HG02759 (cell line): ENCODE measurements around the gene SH3D19.
"Not testable (repeated sequence)": the region's sequence is repeated elsewhere in the genome, so short reads cannot be mapped to it uniquely, and the experiment has no call there.

Source experiments
- ATAC-seq: cut with Tn5 transposase; IDR thresholded peaks from one replicate; pipeline ENCODE4 v1.9.1; 2021; ENCODE audit warnings: mild to moderate bottlenecking, moderate library complexity; ENCODE audit not compliant: unreplicated experiment

Gene SH3D19

DNA sequence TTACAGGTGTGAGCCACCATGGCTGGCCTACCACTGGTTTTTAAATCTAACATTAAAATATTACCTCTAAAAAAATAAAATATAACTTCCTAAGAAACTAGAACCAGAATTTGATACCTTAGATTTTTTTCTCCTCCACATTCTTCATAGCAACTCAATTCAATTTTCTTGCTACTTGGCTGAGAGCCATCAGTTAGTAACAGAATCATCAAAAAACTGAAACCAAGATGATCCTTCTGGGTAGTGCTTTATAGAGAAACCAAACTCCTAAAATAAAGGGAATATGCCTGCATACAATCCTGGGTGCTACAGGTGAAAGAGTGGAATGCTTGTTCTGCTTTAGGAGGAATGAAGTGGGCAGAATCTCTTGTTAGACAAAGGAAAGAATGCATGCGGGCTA is 161.6 kb downstream of the SH3D19 start:
- no peak for ATAC-seq

DNA sequence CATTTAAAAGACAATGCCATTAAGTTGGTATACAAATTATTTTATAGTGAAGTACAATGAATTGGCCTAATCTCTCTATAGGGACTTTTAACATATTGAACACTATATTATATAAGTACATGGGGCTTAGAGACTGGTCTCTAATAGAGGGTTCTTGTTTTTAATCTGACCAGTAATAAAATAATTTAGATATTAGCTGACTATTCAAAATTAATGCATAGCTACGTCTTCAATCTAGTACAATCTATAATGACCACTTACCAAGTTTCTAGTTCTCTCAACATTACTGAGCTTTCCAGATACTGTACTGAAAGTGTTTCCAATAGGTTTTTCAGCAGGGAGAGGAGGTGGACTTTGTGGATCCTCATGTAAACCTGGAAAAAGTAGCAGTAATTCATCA is 166.4 kb downstream of the SH3D19 start:
- no peak for ATAC-seq

DNA sequence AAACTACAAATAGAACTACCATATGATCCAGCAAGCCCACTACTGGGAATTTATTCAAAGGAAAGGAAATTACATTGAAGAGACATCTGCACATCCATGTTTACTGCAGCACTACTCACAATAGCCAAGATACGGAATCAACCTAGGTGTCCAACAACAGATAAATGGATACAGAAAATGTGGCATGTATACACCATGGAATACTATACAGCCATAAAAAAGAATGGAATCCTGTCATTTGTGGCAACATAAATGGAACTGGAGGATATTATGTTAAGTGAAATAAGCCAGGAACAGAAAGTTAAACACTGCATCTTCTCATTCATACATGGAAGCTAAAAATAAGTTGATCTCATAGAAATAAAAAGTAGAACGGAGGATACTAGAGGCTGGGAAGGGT is 167.9 kb downstream of the SH3D19 start:
- no peak for ATAC-seq

DNA sequence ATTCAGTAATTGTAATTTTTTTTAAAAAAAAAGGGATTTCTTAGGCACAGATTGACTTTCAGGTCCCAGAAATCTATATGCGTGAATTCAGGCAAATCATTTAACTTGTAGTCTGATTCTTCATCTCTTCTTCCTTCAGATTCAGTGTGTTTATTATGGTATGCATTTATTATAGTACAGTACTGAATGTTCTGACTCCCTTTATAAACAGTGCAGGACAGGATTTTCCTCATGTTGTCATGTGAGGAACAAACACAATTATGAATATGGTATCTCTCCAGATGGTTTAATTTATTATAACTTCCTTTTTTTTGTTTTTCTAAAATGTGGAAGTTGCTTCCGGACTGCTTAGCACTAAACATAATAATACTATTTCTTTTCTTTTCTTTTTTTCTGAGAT is 171.8 kb downstream of the SH3D19 start:
- ATAC-seq: no peak

DNA sequence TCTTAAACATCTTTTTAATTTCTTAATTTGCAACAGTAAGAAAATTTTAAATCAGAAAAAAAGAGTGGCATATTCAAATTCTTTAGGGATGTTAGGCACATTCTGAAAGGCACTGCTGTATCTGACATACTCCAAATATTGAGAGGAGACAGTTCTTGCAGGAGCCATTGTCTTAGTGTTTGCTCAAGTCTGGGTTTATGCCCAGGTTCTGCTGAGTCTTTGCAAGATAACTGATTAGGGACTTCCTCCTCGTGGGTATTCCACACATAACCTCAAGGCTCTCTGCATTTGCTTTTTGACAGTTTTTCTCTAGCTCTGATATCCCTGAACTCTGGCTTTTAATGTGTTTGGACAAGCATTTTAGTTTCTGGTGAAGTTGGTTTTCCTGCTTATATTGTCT is 173.4 kb downstream of the SH3D19 start:
- no peak for ATAC-seq

DNA sequence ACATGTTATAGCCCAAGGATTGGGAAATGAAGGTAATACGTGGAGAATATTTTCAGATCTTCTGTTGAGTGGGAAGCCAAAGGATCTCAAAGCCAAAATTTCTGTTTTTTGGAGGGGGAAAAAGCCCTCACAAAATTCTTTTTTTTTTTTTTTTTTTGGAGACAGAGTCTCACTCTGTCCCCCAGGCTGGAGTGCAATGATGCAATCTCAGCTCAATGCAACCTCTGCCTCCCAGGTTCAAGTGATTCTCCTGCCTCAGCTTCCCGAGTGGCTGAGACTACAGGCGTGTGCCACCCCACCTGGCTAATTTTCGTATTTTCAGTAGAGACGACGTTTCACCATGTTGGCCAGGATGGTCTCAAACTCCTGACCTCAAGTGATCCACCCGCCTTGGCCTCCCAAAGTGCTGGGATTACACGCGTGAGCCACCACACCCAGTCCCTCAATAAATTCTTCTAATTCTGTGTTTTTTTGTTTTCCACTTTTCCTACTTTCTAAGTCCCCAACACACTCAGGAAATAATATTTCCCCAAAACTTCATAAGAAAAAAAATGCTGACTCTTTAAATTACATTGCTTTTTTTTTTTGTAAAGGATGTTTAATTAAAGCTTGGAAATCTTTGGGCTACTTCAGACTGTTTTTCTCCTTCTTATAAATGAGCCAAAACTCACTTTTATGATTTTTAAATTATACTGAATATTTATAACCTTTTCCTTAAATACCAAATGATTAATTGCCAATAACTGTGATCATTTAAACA is 174.4 kb downstream of the SH3D19 start:
- no peak for ATAC-seq

DNA sequence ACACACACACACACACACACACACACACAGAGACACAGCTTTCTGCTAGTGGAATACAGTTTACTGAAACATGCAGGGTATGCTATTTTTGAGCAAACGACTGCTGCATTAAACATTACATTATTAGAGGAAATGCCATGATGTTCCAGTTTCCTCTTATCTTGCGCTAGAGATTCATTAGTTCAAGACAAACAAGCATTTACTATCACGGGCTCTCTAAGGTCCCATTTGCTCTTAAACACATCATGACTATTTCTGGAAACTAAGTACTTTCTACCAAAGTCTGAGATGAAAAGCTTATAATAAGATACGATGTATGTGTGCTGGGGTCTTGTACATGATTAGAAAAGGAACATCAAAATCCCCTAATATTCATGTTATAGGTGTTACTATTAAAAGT is 177.1 kb downstream of the SH3D19 start:
- ATAC-seq: no peak

DNA sequence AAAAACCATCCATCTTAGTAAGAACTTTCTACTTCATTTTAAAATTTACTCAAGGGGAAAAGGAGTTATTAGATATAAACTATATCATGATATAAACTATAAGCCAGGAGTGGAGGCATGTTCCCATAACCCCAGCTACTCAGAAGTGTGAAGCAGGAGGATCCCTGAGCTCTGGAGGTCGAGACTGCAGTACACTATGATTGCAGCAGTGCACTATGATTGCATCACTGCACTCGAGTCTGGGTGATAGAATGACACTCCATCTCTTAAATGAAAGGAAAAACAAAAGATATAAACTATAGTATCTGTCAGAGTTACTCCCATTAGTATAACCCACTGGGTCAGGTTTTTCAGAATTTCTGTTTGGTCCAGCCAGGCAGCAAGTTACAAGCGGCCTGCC is 178.4 kb downstream of the SH3D19 start:
- no peak for ATAC-seq

DNA sequence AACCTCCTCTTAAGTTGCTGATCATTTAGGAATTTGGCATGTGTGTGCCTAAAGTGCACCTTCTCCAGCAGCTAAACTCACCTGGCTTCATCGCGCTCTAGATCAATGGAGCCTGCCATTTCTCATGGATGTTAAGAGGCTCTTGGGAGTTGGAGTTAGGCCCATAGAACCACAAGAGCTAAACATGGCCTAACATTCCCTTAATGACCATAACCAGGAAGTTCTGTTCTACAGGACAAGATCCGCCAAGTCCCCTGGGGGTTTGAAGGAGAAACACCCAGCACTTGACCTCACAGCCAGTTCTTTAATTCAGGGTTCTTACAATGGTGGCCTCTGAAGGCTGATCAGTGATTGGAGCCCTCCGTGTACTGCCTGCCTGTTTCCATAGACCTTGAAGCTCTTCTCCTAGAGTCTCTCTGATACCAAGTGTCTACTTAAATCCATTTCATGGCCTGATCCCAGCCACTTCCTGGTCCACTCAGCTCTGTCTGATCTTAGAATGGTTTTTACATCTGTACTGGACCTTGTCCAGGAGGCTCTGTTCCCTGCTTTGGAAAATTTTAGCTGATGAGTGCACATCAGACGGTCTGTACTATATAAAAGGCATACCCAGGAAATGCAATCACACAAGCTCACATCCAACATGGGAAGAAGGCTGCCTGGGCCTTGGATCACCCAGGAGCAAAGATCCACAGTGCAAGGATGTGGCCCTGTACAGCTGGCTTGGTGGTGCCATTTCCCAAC is 180.9 kb downstream of the SH3D19 start:
- ATAC-seq: no peak

DNA sequence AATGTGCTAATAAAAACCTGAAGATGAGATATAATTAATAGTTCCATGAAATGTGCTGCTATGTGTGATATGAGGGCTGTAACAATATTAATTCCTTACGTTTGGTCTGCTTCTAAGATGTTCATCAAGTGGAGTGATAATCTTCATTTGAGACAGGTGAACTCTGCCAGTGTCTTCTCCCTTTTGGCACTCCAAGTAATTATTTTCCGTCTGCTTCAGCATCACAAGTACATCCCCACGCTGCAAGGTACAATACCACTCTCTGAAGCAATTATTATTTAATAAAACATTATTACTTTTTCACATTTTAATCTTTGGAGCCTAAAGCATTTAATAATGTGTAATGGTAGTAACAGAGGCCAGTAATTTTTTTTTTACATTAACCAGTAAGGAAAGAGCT is 181.6 kb downstream of the SH3D19 start:
- no peak for ATAC-seq

DNA sequence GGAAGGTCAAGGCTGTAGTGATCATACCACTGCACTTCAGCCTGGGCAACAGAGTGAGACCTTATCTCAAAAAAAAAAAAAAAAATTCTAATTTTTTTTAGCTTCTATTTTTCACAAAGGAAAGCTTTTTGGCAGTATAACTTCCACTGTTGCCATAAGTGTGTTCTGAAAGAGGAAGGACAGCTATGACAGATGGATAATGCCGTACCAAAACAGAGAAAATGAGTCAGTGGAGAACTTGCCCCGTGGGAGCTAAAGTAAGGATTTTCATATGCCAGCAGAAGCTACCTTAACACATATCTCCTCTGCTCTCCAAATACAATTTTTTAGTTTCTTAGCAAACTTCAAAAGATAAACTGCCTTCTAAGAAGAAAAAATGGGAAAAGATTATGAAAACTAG is 182.2 kb downstream of the SH3D19 start:
- ATAC-seq: no peak

DNA sequence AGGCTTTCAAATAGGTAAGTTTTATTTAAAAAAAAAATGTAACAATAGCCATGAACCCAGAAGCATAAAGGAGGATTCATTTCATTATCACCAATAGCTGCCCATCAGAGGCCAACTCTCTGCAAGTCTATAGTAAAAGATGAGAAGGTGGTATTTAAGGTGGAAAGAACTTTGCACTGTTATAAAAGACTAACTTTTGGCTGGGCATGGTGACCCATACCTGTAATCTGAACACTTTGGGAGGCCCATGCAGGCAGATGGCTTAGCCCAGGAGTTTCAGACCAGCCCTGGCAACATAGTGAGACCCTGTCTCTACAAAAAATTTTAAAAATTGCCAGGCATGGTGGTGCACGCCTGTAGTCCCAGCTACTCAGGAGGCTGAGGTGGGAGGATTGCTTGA is 182.6 kb downstream of the SH3D19 start:
- no peak for ATAC-seq

DNA sequence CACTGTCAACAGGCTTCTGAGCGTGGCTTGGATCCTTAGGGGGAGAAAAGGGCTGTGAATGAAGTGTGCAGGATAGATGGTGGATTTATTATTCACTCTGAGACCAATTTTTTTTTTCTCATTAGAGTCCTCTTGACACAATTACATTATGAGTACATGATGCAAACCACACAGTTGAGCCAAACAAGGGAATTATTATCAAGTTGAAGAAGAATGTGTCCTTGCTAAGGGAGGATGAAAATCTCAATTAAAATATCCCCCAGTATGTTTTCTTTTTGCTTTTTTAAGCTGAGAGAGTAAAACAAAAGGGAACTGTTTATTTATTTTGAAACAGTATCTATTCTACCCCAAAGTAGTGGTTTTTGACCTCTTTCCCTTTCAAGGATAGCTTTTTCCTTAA is 185.6 kb downstream of the SH3D19 start:
- no peak for ATAC-seq

DNA sequence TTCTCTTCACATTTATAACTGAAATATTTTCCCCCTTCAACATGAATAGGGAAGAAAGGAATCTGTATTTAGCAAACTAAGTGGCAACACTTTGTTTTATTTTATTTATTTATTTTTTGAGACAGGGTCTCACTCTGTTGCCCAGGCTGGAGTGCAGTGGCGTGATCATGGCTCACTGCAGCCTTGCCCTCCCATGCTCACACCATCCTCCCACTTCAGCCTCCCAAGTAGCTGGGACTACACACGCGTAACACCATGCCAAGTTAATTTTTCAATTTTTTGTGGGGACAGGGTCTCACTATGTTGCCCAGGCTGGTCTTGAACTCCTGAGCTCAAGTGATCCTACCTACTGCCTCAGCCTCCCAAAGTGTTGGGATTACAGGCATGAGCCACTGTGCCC is 189.4 kb downstream of the SH3D19 start:
- ATAC-seq: not testable (repeated sequence)

DNA sequence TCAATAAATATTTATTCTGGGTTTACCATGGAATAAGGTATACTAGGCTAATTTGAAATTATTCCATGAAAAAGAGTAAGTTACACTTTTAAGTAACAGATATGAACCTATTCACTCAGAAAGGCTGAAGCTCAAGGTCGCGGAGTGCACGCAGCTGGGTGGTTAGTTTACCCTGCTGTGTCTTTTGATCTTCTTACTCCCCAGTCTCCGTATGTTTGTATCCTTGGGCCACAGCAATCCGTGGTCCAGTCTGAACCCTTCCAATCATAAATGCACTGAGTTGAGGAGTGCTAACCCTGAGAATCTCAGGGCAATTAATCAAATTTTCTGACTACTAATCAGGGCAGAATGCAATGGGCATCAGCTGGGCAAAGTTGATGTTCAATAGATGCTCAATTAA is 192.1 kb downstream of the SH3D19 start:
- no peak for ATAC-seq

DNA sequence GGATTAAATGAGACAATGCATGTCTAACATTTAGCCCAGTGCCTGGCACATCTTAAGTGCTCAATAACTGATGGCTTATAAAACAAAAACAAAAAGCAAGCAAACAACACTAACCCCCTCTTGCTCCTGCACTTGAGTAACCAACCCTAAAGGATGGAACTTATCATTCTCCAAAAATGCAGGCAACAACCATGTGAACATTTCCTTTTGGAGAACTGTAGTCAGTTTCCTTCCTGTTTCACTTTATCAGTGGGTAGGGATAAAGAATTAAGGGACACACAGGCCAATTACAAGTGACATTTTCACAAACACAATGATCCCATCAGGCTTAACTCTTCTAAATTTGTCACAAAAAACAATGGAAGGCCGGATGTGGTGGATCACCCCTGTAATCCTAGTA is 195.6 kb downstream of the SH3D19 start:
- ATAC-seq: no peak

DNA sequence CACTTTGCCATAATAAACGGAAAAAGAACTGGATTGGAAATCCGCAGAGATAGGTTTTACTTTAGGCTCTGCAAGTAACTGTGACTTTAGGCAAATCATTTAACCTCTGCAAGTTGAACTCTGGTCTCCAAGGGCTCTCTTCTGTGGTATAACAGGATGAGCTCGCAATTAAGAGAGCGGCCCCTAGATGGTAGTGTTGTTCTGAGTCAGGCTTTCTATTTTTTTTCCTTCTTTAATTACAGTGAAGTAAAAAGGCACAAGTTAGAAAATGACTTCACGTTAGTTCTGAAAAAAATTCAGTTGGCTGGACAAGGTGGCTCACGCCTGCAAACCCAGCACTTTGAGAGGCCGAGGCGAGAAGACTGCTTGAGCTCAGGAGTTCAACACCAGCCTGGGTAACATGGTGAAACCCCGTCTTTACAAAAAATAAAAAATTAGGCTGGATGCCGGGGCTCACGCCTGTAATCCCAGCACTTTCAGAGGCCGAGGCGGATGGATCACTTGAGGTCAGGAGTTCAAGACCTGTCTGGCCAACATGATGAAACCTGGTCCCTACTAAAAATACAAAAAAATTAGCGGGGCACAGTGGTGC is 207.9 kb downstream of the SH3D19 start:
- peak; percentile 93 for ATAC-seq

DNA sequence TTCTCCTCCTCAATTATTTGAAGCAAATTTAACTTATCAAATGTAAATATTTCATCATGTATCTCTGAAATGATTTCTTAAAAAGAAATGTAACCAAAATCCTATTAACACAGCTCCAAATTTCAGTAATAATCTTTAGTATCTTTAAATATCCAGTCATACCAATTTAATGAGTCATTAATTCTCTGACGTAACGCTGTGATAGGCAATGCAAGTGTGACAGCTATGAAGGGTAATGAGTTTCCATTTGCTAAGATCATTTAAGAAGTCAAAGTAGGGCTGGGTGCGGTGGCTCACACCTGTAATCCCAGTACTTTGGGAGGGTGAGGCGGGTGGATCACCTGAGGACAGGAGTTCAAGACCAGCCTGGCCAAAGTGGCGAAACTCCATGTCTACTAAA is 210.4 kb downstream of the SH3D19 start:
- ATAC-seq: no peak

DNA sequence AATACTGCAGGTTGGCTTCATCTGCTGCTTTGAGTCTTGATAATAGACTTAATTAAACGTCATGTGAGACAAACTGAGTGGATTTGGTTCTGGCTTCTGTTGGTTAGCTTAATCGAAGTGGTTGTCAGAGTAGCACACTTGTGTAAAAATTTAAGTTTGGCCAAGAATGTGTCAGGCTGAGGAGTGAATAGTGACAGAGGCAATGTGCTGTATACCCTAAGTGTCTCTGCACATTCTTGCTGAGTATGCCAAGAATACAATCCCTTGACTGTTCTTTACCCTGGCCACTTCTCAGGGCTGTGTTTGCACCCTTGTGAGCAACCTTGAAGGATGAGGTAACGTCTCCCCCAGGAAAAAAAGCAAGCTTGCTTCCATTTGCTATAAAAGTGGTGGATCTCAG is 211.1 kb downstream of the SH3D19 start:
- ATAC-seq: no peak

DNA sequence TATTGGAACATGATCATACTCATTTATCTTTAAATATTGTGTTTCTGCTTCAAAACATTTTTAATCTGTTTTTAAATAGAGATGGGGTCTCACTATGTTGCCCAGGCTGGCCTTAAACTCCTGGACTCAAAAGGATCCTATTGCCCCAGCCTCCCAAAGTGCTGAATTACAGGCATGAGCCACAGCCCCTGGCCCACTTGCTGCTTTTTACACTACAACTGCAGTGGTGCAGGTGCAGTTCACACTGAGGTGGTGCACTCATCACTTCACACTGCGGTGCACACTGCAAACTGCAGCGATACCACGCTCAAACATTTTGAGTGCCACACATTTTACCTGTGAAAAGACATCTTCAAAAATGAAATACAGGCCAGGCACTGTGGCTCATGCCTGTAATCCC is 215.2 kb downstream of the SH3D19 start:
- no peak for ATAC-seq

DNA sequence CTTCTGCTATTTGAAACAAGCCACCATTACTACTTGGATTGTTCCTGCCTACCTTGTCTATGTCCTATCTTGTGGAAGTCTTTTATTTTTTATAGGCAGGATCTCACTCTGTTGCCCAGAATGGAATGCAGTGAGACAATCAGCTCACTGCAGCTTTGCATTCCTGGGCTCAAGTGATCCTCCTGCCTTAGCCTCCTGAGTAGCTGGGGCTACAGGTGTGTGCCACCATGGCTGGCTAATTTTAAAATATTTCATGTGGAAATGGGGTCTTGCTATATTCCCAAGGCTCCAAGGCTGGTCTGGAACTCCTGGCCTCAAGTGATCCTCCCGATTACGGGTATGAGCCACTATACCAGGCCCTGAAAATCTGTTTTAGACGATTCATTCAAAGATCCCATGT is 218.3 kb downstream of the SH3D19 start:
- ATAC-seq: no peak

DNA sequence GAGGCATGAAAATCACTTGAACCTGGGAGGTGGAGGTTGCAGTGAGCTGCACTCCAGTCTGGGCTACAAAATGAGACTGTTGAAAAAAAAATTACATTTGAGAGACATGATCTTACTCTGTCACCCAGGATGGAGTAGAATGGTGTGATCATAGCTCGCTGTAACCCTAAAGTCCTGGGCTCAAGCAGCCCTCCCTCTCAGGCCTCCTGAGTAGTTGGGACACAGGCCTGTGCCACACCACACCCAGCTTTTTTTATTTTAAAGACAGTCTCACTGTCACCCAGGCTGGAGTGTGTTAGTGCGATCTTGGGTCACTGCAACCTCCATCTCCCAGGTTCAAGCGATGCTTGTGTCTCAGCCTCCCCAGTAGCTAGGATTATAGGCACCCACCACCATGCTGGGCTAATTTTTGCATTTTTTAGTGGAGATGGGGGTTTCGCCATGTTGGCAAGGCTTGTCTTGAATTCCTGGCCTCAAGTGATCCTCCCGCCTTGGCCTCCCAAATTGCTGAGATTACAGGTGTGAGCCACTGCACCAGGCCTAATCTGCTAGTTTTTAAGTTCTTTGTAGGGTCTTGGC is 219.9 kb downstream of the SH3D19 start:
- ATAC-seq: no peak
